HEK293 (cell line): ENCODE measurements around the gene ZNF524.
A peak's percentile ranks its signal among the peaks of the same experiment; 100 is the strongest.

ENCODE experiments used
- EGR2 ChIP-seq: fragments of 450-650 bp; formaldehyde crosslinking; IDR thresholded peaks from 2 replicates; pipeline ENCODE4 v1.5.1; 2016; ENCODE audit warnings: low read depth, missing biosample characterization, missing genetic modification characterization
- GLIS2 ChIP-seq: fragments of 450-650 bp; formaldehyde crosslinking; IDR thresholded peaks from 2 replicates; pipeline ENCODE4 v1.5.1; 2016; ENCODE audit warnings: missing biosample characterization, missing genetic modification characterization
- INSM2 ChIP-seq: fragments of 450-650 bp; formaldehyde crosslinking; IDR thresholded peaks from 2 replicates; pipeline ENCODE4 v1.5.1; 2016; ENCODE audit warnings: missing biosample characterization, missing genetic modification characterization
- KLF1 ChIP-seq: fragments of 450-650 bp; formaldehyde crosslinking; IDR thresholded peaks from 2 replicates; pipeline ENCODE4 v1.5.1; 2016; ENCODE audit warnings: missing biosample characterization, missing genetic modification characterization
- MYNN ChIP-seq: fragments of 450-650 bp; formaldehyde crosslinking; IDR thresholded peaks from 2 replicates; pipeline ENCODE4 v1.5.1; 2016; ENCODE audit warnings: missing biosample characterization, missing genetic modification characterization, borderline replicate concordance
- PRDM1 ChIP-seq: fragments of 450-650 bp; formaldehyde crosslinking; IDR thresholded peaks from 2 replicates; pipeline ENCODE4; 2016; ENCODE audit warnings: missing biosample characterization, missing genetic modification characterization
- WT1 ChIP-seq: fragments of 450-650 bp; formaldehyde crosslinking; IDR thresholded peaks from 2 replicates; pipeline ENCODE4 v1.5.1; 2016; ENCODE audit warnings: missing biosample characterization, missing genetic modification characterization
- ZBTB17 ChIP-seq: fragments of 450-650 bp; formaldehyde crosslinking; IDR thresholded peaks from 2 replicates; pipeline ENCODE4 v1.5.1; 2016; ENCODE audit warnings: missing biosample characterization, missing genetic modification characterization
- ZBTB21 ChIP-seq: fragments of 450-650 bp; formaldehyde crosslinking; IDR thresholded peaks from 2 replicates; pipeline ENCODE4 v1.5.1; 2017; ENCODE audit warnings: missing biosample characterization, missing genetic modification characterization
- ZFP37 ChIP-seq: fragments of 450-650 bp; formaldehyde crosslinking; IDR thresholded peaks from 2 replicates; pipeline ENCODE4 v1.5.1; 2016; ENCODE audit warnings: missing biosample characterization, missing genetic modification characterization
- ZIC2 ChIP-seq: fragments of 450-650 bp; formaldehyde crosslinking; IDR thresholded peaks from 2 replicates; pipeline ENCODE4 v1.5.1; 2016; ENCODE audit warnings: missing biosample characterization, missing genetic modification characterization
- ZNF140 ChIP-seq: fragments of 450-650 bp; formaldehyde crosslinking; IDR thresholded peaks from 2 replicates; pipeline ENCODE4 v1.5.1; 2016; ENCODE audit warnings: missing biosample characterization, missing genetic modification characterization
- ZNF146 ChIP-seq: fragments of 450-650 bp; formaldehyde crosslinking; IDR thresholded peaks from 2 replicates; pipeline ENCODE4 v1.5.1; 2016; ENCODE audit warnings: missing biosample characterization, missing genetic modification characterization
- ZNF157 ChIP-seq: fragments of 450-650 bp; formaldehyde crosslinking; IDR thresholded peaks from 2 replicates; pipeline ENCODE4 v1.5.1; 2016; ENCODE audit warnings: missing biosample characterization, missing genetic modification characterization
- ZNF248 ChIP-seq: fragments of 450-650 bp; formaldehyde crosslinking; IDR thresholded peaks from 2 replicates; pipeline ENCODE4 v1.5.1; 2017; ENCODE audit warnings: missing biosample characterization, missing genetic modification characterization
- ZNF311 ChIP-seq: fragments of 450-650 bp; formaldehyde crosslinking; IDR thresholded peaks from 2 replicates; pipeline ENCODE4 v1.5.1; 2017; ENCODE audit warnings: missing biosample characterization, missing genetic modification characterization, borderline replicate concordance
- ZNF354C ChIP-seq: fragments of 450-650 bp; formaldehyde crosslinking; IDR thresholded peaks from 2 replicates; pipeline ENCODE4 v1.5.1; 2016; ENCODE audit warnings: missing biosample characterization, missing genetic modification characterization, low read depth, borderline replicate concordance
- ZNF366 ChIP-seq: fragments of 450-650 bp; formaldehyde crosslinking; conservative IDR thresholded peaks from 2 replicates; pipeline ENCODE4 v1.5.1; 2016; ENCODE audit warnings: missing biosample characterization, missing genetic modification characterization
- ZNF473 ChIP-seq: fragments of 450-650 bp; formaldehyde crosslinking; IDR thresholded peaks from 2 replicates; pipeline ENCODE4 v1.5.1; 2017; ENCODE audit warnings: missing biosample characterization, missing genetic modification characterization
- ZNF521 ChIP-seq: fragments of 450-650 bp; formaldehyde crosslinking; IDR thresholded peaks from 2 replicates; pipeline ENCODE4 v1.5.1; 2017; ENCODE audit warnings: missing biosample characterization, mild to moderate bottlenecking, missing genetic modification characterization
- ZNF555 ChIP-seq: fragments of 450-650 bp; formaldehyde crosslinking; conservative IDR thresholded peaks from 2 replicates; pipeline ENCODE4 v1.5.1; 2017; ENCODE audit warnings: missing biosample characterization, mild to moderate bottlenecking, missing genetic modification characterization, inconsistent platforms
- ZNF654 ChIP-seq: fragments of 450-650 bp; formaldehyde crosslinking; IDR thresholded peaks from 2 replicates; pipeline ENCODE4 v1.5.1; 2016; ENCODE audit warnings: low read depth, missing biosample characterization, missing genetic modification characterization
- ZNF660 ChIP-seq: fragments of 450-650 bp; IDR thresholded peaks from 2 replicates; pipeline ENCODE4 v1.5.1; 2018; ENCODE audit warnings: missing biosample characterization, mild to moderate bottlenecking, missing genetic modification characterization
- ZNF701 ChIP-seq: fragments of 450-650 bp; formaldehyde crosslinking; IDR thresholded peaks from 2 replicates; pipeline ENCODE4 v1.5.1; 2016; ENCODE audit warnings: missing biosample characterization, missing genetic modification characterization
- ZNF707 ChIP-seq: fragments of 450-650 bp; formaldehyde crosslinking; IDR thresholded peaks from 2 replicates; pipeline ENCODE4 v1.5.1; 2016; ENCODE audit warnings: missing biosample characterization, missing genetic modification characterization
- ZNF837 ChIP-seq: fragments of 450-650 bp; formaldehyde crosslinking; IDR thresholded peaks from 2 replicates; pipeline ENCODE4 v1.5.1; 2016; ENCODE audit warnings: missing biosample characterization, missing genetic modification characterization
- ZSCAN23 ChIP-seq: fragments of 450-650 bp; formaldehyde crosslinking; IDR thresholded peaks from 2 replicates; pipeline ENCODE4 v1.5.1; 2016; ENCODE audit warnings: missing biosample characterization, missing genetic modification characterization
- ZSCAN5A ChIP-seq: fragments of 450-650 bp; formaldehyde crosslinking; IDR thresholded peaks from 2 replicates; pipeline ENCODE4 v1.5.1; 2016; ENCODE audit warnings: missing biosample characterization, missing genetic modification characterization
- TF ChIP-seq, protein P1 (sequence below): fragments of 450-650 bp; formaldehyde crosslinking; IDR thresholded peaks from 2 replicates; pipeline ENCODE4 v1.5.1; 2016; ENCODE audit warnings: missing biosample characterization, missing genetic modification characterization, borderline replicate concordance
- TF ChIP-seq, protein P2 (sequence below): fragments of 450-650 bp; formaldehyde crosslinking; IDR thresholded peaks from 2 replicates; pipeline ENCODE4 v1.5.1; 2016; ENCODE audit warnings: missing biosample characterization, missing genetic modification characterization
- TF ChIP-seq, protein P3 (sequence below): IDR thresholded peaks from 2 replicates; pipeline ENCODE4 v1.6.1; 2011; ENCODE audit warnings: mild to moderate bottlenecking, low read depth, low read length, borderline replicate concordance

The ZNF524 gene

DNA sequence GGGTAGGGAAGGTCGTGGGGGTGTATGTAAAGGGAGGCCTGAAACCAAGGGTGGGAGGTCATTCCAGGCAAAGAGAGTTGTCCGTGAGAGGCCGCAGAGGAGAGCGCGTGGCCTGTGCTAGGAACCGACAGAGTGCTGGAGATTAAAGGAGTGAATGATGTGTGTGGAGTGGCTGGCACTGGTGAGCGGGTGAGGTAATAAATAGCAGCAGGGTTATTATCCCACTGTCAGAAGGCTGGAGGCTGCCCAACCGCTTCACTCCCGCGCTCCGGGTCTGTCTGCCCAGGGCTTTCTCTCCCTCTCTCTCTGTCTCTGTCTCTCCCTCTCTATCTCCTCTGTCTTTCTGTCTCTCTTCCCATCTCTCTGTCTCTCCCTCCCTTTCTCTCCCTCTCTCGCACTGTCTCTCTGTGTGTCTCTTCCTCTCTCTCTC, 36.8 kb upstream of the ZNF524 start (continued):
- TF ChIP-seq ZSCAN5A (tag by site-specific recombination) (no peak), ZNF837 (no peak), WT1 (no peak), ZIC2 (tag by site-specific recombination) (peak; percentile 34; the same call in 1 of the 2 replicates), ZNF146 (tag by site-specific recombination) (no peak), GLIS2 (tag by site-specific recombination) (no peak), ZNF521 (no peak), ZNF311 (tag by site-specific recombination) (no peak), EGR2 (tag by site-specific recombination) (peak; percentile 35; the same call in 1 of the 2 replicates), INSM2 (tag by site-specific recombination) (no peak), PRDM1 (tag by site-specific recombination) (peak; percentile 53; the same call in 1 of the 2 replicates), ZSCAN23 (tag by site-specific recombination) (no peak), ZNF366 (tag by site-specific recombination) (peak; percentile 18; the same call in 1 of the 2 replicates), ZNF555 (no peak), KLF1 (tag by site-specific recombination) (no peak), ZNF473 (tag by site-specific recombination) (no peak), ZNF354C (tag by site-specific recombination) (no peak), ZNF654 (tag by site-specific recombination) (no peak), ZBTB21 (tag by site-specific recombination) (no peak), ZNF157 (no peak), ZFP37 (no peak), ZNF140 (tag by site-specific recombination) (no peak), ZNF248 (tag by site-specific recombination) (no peak), ZBTB17 (tag by site-specific recombination) (peak; percentile 16; the same call in 1 of the 2 replicates), ZNF701 (tag by site-specific recombination) (no peak), MYNN (tag by site-specific recombination) (no peak), ZNF707 (tag by site-specific recombination) (no peak), ZNF660 (tag by site-specific recombination) (no peak)
- TF ChIP-seq, protein P1, sequence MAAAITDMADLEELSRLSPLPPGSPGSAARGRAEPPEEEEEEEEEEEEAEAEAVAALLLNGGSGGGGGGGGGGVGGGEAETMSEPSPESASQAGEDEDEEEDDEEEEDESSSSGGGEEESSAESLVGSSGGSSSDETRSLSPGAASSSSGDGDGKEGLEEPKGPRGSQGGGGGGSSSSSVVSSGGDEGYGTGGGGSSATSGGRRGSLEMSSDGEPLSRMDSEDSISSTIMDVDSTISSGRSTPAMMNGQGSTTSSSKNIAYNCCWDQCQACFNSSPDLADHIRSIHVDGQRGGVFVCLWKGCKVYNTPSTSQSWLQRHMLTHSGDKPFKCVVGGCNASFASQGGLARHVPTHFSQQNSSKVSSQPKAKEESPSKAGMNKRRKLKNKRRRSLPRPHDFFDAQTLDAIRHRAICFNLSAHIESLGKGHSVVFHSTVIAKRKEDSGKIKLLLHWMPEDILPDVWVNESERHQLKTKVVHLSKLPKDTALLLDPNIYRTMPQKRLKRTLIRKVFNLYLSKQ (tag by site-specific recombination) = no peak
- TF ChIP-seq, protein P2, sequence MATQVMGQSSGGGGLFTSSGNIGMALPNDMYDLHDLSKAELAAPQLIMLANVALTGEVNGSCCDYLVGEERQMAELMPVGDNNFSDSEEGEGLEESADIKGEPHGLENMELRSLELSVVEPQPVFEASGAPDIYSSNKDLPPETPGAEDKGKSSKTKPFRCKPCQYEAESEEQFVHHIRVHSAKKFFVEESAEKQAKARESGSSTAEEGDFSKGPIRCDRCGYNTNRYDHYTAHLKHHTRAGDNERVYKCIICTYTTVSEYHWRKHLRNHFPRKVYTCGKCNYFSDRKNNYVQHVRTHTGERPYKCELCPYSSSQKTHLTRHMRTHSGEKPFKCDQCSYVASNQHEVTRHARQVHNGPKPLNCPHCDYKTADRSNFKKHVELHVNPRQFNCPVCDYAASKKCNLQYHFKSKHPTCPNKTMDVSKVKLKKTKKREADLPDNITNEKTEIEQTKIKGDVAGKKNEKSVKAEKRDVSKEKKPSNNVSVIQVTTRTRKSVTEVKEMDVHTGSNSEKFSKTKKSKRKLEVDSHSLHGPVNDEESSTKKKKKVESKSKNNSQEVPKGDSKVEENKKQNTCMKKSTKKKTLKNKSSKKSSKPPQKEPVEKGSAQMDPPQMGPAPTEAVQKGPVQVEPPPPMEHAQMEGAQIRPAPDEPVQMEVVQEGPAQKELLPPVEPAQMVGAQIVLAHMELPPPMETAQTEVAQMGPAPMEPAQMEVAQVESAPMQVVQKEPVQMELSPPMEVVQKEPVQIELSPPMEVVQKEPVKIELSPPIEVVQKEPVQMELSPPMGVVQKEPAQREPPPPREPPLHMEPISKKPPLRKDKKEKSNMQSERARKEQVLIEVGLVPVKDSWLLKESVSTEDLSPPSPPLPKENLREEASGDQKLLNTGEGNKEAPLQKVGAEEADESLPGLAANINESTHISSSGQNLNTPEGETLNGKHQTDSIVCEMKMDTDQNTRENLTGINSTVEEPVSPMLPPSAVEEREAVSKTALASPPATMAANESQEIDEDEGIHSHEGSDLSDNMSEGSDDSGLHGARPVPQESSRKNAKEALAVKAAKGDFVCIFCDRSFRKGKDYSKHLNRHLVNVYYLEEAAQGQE (tag by site-specific recombination) = no peak
- TF ChIP-seq, protein P3, sequence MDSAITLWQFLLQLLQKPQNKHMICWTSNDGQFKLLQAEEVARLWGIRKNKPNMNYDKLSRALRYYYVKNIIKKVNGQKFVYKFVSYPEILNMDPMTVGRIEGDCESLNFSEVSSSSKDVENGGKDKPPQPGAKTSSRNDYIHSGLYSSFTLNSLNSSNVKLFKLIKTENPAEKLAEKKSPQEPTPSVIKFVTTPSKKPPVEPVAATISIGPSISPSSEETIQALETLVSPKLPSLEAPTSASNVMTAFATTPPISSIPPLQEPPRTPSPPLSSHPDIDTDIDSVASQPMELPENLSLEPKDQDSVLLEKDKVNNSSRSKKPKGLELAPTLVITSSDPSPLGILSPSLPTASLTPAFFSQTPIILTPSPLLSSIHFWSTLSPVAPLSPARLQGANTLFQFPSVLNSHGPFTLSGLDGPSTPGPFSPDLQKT = no peak
